GM12801 (cell line): ENCODE data around the gene EPHA1.

Experiments used
- TF ChIP-seq, protein P1 (sequence below): IDR thresholded peaks from one replicate; pipeline ENCODE4 v1.5.1; 2011; ENCODE audit warnings: control low read depth; ENCODE audit not compliant: insufficient read length; ENCODE audit errors: extremely low read depth

EPHA1 gene

DNA sequence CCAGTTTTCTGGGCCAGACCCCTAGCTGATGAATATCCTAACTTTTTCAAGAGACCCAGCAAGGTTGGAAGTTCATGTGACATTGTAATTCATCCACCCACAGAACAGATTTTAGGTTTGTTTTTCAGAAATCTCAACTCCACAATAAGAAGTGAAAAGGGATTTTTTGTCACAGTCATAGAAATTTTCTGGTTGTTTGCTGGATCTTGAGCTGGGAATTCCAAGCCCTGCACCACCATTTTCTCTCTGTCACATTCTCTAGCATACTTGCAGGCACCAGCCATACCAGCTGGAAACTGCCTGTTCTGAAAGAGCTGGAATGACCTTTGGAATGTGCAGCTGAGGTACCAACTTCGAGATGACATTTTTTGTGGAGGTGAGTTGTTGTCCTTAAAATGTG lies 43.1 kb upstream of the EPHA1 start:
- TF ChIP-seq, protein P1, sequence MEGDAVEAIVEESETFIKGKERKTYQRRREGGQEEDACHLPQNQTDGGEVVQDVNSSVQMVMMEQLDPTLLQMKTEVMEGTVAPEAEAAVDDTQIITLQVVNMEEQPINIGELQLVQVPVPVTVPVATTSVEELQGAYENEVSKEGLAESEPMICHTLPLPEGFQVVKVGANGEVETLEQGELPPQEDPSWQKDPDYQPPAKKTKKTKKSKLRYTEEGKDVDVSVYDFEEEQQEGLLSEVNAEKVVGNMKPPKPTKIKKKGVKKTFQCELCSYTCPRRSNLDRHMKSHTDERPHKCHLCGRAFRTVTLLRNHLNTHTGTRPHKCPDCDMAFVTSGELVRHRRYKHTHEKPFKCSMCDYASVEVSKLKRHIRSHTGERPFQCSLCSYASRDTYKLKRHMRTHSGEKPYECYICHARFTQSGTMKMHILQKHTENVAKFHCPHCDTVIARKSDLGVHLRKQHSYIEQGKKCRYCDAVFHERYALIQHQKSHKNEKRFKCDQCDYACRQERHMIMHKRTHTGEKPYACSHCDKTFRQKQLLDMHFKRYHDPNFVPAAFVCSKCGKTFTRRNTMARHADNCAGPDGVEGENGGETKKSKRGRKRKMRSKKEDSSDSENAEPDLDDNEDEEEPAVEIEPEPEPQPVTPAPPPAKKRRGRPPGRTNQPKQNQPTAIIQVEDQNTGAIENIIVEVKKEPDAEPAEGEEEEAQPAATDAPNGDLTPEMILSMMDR, result no peak

DNA sequence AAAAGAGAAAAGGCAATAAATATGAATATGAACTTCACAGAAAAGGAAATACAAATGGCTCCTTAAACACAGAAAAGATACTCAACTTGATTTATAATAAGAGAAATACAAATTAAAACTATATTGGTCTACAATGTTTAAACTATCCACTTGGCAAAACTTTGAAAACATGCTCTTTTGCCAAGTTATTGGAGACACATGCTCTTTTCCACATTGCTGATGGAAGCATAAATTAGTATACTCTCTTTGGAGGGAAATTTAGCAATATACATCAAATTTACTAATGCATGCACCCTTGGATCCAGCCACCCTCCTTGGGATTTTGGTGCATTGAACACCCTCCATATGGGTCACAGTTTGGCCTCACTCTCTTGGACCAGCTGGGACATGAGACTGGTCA lies 42.5 kb upstream of the EPHA1 start:
- TF ChIP-seq, protein P1, result no peak

DNA sequence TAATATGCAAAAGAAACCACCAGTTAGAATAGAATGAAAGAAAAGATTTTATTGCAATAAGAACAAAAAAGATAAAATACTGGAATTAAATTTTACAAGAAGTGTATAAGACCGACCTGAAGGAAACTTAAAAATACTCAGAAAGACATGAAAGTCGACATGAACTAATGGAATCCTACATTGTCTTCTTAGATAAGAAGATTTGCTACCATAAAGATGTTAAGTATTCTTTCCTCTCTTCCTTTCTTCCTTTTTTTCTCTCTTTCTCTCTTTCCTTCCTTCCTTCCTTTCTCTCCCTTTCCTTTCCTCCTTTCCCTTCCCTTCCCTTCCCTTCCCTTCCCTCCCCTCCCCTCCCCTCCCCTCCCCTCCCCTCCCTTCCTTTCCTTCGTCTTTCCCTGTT lies 41.1 kb upstream of the EPHA1 start:
- TF ChIP-seq, protein P1, result no peak

DNA sequence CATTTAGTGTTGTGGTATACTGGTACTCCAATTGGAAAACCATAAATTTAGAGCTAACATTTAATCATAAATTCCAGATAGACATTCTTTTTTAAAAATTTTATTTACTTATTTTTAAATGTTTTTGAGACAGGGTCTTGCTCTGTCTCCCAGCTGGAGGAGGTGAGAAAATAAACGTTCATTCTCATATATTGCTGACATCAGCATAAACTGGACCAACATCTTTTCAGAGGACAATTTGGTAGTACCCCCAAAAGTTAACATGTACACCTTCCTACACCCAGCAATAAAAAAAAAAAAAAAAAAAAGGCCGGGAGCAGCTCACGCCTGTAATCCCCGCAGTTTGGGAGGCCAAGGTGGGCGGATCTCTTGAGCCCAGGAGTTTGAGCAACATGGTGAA lies 39.8 kb upstream of the EPHA1 start:
- TF ChIP-seq, protein P1, result no peak

DNA sequence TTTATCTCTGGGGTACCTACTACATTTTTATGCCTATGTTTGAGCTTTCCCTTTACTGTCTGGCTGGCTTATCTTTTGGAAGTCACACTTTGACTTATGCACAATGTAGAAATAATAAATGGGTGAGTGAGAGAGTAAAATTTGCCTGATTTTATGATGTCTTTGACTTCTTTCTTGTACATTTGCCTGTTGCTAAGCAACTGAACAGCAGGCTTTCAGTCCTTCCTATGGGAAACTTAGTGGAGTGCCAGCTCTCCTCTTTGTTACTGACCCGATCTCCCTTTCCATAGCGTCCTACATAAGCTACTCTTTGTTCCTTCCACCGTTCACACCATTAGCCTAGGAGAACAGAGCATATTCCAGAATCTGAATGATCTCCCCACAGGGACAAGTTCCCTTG lies 38.8 kb upstream of the EPHA1 start:
- TF ChIP-seq, protein P1, result no peak

DNA sequence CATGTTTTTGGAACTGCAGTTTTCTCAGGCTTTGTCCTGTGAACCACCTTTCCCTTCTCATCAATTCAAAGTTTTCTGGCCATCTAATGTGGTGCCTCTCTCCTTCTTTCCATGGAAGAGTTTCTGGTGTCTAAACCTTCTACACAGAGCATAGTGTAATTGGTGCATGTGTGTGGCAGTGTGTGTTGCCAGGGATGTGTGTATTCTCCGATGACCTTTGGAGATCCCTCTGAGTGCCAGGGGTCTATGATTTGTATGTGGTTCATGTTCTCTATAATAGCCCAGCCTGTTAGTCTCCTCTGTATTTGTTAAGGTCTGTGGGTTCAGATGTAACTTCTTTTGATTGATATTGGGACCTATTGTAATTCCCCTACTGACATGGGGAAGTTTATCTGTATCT lies 36.1 kb upstream of the EPHA1 start:
- TF ChIP-seq, protein P1, result no peak

DNA sequence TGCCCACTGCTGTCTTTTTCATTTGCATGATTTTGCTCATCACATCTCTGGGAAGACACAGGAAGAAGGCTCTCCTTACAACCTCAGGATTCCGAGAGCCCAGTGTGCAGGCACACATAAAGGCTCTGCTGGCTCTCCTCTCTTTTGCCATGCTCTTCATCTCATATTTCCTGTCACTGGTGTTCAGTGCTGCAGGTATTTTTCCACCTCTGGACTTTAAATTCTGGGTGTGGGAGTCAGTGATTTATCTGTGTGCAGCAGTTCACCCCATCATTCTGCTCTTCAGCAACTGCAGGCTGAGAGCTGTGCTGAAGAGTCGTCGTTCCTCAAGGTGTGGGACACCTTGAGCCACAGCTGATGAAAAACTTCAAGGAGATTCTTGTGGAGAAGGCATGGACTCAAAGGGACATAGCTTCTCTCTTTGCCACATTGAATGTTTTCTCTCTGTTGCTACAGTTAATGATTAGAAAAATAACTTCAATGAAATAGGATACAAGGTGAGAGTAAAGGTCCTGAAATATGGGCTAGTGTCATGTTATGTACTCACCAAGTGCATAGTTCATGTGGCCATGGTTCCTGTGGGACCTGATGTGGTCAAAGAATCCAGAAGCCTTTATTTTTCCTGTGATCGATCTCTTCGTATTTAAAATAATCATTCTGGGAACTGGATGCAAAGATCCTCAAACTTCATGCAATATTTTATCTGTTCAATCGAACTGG lies 35.6 kb upstream of the EPHA1 start:
- TF ChIP-seq, protein P1, result no peak
